GM18520 (cell line): ENCODE data around the gene PHF21B.

Experiments
- ATAC-seq: cut with Tn5 transposase; IDR thresholded peaks from one replicate; pipeline ENCODE4 v1.9.1; 2021; ENCODE audit not compliant: unreplicated experiment

Gene PHF21B

DNA sequence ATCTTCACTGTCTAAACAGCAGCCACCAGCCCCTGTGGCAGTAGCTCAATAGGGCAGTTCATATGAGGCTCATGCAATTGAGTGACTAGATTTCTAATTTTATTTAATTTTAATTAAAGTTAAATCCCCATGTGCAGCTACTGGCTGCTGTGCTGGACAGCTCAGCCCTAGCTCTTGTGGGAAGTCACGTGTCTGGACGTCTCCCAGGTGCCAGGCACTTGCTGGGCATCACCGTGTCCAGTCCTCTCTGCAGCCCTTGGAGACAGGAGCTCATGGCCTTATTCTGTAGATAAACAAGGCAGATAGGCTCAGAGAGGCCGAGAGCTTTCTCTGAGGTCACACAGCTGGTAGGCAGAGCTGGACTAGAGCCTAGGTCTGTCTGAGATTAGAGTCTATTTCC, 162.4 kb downstream of the PHF21B start:
- ATAC-seq, result no peak

DNA sequence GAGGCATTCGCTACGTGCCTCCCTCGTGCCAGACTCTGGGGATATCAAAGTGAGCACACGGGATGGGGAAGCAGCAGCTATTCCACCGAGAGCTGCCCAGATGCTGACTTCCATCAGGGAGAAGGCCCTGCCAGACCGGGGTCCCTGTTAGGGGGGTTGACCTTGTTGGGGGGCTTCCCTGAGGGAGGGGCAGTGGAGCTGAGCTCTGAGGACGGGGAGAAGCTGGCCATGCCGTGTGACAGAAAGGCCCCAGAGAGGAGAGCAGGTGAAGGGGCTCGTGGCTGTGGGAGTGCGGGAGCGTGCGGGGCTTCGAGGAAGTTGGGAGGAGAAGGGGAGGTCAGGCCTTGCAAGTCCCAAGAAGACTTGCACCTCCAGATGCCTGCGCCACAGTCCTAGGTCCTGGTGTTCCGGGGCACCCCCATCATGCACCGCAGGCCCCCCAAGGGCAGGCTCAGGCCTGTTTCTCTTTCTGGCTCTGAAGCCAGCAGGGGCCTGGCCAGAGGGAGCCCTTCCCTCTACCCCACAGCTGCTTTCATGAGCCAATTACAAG, 163.0 kb downstream of the PHF21B start:
- ATAC-seq, result no peak

DNA sequence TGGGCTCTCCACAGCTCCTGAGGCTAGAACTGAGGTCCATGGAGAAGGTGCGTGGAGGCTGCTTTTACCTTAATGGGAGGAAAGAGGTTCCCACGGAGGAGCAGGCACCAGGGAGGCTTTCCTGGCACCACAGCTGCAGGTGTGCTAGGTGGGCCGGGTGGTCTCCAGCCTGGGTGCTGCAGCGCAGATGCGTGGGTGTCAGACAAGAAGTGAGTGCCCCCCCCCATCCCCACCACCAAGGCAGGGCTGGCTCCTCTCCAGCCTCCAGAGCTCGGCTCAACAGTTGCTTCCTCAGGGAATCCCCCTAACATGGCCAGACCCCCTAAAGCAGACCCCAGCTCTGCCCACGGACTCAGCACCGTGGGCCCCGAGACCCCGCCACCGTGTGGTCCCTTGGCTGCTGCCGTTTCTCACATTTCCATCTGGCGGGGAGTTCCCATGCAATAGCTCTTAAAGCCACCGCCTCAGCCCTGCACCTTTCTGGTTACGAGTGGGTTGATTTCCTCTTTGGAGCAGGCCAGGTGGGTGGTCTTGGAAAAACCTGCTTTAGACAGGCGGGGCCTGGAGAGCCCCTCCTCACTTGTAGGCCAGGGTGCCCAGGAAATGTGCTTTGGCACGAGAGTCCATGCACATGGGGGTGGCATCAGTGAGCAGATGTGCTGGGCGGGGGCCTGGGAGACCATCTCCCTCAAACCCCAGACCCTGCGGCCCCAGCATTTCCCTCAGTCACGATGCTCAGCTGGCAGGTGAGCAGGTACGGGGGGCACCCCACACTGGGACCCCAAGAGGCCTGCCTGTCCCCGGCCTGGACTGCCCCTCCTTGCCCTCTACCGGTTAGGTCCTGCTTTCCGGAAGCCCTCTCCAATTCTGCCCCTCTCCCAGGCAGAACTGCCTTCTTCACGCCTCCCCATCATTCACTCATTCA, 163.7 kb downstream of the PHF21B start:
- no peak for ATAC-seq

DNA sequence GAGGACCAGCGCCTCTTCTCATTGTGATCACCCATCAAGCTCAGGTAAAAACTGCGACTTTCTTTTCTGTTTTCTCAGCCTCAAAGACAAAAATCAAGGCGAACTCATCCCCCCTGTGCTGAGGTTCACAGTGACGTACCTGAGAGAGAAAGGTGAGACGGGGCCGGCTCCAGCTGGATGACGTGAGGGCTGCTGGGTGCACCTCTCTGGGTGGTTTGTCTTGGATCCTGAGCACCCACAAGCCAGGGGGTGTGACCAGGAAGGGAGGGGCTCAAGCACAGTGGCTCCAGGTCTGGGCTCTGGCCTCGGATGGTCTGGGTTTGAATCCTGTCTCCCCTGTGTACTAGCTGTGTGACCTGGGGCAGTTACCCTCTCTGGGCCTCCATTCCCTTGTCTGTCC, 164.6 kb downstream of the PHF21B start:
- ATAC-seq, result no peak

DNA sequence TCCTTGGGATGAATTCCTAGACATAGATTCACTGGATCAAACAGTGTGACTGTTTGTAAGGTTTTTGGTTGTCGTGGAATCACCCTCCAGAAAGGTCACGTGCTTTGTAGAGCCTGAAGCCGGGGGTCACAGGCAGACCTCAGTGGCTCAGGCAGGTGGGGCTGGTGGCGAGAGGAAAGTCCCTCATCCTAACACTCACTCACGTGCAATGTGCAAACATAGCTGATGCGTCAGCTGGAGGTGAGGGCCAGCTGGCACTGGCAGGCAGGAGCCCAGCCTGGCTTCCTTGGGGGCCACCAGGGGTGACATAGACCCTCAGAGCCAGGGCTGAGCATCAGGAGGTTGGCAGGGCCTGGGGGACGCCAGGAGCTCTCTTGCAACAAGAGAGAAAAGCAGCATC, 167.4 kb downstream of the PHF21B start:
- ATAC-seq, result no peak

DNA sequence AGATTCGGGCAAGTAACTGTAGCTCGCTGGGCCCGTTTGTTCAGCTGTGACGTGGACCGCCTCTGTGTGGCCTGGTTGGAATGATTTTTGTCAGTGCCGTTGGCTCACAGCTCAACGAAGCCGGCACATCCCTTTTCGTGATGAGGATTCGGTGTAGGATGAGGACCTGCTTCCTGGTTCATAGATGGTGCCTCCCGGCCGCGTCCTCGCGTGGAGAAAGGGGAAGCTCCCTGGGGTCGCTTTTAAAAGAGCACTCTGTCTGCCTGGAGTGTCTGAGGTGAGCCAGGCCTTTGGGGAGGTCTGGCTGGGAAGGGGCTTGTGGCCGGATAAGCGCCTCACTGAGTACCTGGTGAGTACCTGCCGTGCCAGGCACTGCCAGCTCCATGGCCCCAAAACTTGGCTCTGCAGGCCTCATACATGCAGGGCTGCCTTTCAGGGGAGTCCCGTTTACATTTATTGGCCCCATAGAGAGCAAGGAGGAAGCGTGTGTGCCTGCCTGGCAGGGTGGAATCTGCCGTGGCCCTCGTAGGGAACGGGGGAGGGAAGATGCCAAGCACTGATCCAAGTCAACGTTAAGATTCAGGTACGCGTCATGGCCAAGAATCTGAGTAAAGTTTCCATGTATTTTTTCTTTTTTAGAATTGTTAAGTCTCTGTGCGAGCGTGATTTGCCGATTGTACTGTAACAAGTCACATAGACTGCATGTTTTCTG, 169.0 kb downstream of the PHF21B start:
- ATAC-seq, result no peak

DNA sequence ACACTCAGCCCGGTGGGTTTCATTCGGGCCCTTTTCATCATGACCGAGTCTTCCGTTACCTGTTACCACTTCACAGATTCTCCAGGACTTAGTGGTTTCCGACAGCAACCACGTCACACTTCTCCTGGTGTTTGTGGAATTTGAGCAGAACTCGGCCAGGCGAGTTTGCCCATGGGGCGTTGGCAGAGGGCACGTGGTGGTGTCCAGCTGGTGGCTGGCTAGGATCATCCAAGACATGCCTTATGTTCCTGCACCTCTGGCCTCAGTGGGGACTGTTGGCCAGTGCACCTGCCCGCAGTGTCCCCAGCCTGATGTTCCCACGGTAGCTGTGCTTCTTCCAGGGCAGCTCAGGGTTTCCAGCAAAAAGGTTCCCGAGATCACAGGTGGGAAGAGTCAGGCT, 170.1 kb downstream of the PHF21B start:
- no peak for ATAC-seq

DNA sequence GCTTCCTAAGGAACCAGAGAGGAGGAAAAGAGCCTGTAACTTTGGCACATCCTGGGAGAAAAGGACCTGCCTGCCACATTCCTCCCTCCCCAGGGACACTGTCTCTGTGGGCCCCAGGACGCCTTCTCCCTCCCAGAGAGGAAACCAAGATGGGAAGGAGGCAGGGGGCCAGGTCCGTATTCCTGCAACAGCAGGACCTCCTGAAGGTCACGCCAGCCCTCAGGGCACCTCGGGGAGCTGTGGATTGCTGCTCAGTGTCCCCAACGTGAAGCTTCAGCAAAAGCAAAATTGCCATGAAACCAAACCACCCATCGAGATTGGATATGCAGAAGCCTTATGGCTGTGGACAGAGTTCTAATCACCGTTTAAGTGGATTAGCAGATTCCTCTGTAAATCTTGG, 170.7 kb downstream of the PHF21B start:
- ATAC-seq, result no peak

DNA sequence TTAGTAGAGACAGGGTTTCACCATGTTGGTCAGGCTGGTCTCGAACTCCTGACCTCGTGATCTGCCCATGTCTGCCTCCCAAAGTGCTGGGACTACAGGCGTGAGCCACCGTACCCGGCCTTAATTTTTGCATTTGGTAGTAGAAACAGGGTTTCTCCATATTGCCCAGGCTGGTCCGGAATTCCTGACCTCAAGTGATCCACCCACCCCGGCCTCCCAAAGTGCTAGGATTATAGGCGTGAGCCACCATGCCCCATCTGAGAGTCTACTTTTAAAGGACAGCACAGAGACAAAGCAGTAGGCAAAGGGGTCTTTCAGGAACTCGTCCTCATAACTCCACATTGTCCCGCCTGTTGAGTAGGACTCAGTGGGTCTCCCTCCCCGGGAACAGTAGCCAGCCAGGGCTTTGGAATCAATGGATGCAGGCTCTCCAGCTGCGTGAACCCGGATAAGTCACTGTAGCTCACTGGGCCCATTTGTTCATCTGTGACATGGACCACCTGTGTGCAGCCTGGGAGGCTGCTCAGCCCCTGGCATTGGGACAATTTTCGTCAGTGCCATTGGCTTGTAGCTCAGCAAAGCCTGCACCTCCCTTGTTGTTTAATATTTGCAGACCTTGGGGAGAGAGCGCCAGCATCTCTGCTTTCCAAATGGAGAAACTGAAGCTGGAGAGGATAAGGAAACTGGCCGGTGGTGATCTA, 171.3 kb downstream of the PHF21B start:
- ATAC-seq, result no peak

DNA sequence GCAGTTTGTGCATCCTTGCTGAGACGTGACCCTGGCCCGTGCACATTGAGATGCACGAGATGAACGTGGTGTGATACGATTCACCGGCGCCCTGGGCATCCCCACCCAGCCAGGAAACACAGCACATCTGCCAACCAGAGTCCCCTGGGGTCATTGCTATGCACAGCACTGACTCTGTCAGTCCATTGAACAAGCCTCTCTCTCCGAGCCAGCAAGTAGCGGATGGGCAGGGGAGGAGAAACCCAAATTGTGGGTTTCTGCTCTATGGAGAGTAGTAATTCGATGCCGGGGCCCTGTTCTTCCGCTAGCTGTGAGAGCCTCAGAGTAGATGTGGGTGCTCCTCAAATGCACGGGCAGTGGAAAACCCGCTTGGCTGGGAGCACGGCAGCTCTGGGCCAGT, 172.3 kb downstream of the PHF21B start:
- no peak for ATAC-seq

DNA sequence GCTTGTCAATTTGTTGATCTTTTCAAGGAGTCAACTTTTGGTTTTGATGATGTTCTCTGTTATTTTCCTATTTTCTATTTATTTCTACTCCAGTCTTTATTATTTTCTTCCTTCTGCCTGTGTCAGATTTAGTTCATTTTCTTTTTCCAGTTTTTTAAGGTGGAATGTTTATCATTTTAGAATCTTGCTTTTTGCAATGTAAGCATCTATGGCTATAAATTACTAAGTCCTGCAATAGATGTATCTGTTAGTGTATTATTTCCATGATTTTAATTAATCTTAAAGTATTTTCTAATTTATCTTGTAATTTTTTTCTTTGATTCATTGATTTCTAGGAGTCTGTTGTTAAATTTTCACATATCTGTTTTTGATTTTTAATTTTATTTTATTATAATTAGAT, 175.7 kb downstream of the PHF21B start:
- no peak for ATAC-seq

DNA sequence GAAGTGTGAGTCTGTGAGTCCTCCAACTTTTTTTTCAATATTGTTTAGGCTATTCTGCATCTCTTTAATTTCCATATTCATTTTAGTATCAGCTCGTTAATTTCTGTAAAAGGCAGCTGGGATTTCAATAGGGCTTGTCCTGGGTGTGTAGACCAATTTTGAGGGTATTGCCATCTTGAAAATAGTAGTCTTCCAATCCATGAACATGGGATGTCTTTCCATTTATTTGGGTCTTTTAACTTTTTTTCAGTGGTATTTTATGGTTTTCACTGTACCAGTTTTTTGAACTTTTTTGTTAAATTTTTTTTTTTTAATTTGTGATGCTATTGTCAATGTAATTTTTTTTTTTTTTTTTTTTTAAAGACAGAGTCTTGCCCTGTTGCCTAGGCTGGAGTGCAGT, 177.9 kb downstream of the PHF21B start:
- ATAC-seq, result no peak
